DND-41 (cell line): ENCODE results near the gene MYCBPAP.

ENCODE experiments used
- CTCF ChIP-seq: IDR thresholded peaks from 2 replicates; pipeline ENCODE4 v1.5.1; 2012; ENCODE audit warnings: borderline replicate concordance, low read length, moderate library complexity, mild to moderate bottlenecking; ENCODE audit not compliant: poor library complexity, severe bottlenecking; ENCODE audit errors: extremely low read depth
- EZH2 ChIP-seq: IDR thresholded peaks from 3 replicates; pipeline ENCODE4 v1.6.1; 2012; ENCODE audit warnings: borderline replicate concordance, low read depth, mild to moderate bottlenecking, moderate library complexity, low read length, inconsistent platforms; ENCODE audit not compliant: severe bottlenecking

- TF ChIP-seq CTCF = no peak
- no peak for TF ChIP-seq EZH2
Observed at GRCh38 chr17:50491505-50491904, 16.7 kb upstream of the MYCBPAP start.
